ENCODE data around the gene MROH8.

MROH8 gene

DNA sequence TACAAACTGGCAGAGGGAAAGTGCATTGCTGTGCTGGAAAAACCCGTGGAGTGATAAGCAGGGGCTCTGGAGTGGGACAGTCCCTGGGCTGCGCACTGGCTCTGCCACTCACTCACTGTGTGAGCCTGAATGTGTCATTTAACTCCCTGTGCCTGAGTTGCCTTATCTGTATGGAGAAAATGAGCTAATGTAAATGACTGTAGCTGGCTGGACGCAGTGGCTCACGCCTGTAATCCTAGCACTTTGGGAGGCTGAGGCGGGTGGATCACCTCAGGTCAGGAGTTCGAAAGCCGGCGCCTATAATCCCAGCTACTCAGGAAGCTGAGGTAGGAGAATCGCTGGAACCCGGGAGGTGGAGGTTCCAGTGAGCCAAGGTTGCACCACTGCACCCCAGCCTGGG, 18.7 kb downstream of the MROH8 start (continued):
- TF ChIP-seq SNAI2 (CRISPR knock-in tag; IDR thresholded peaks at IDR 0.05) = no peak
- no peak for TF ChIP-seq GLIS3 (CRISPR knock-in tag; IDR thresholded peaks at IDR 0.05)
- TF ChIP-seq PPARA (CRISPR knock-in tag; IDR thresholded peaks at IDR 0.05; ENCODE audit: borderline replicate concordance) = no peak
- no peak for TF ChIP-seq OSR1 (CRISPR knock-in tag; IDR thresholded peaks at IDR 0.05)
- no peak for TF ChIP-seq ISL1 (CRISPR knock-in tag; IDR thresholded peaks at IDR 0.05)
- TF ChIP-seq ZNF8 (CRISPR knock-in tag; IDR thresholded peaks at IDR 0.05) = no peak
- TF ChIP-seq ZFP3 (CRISPR knock-in tag; IDR thresholded peaks at IDR 0.05) = no peak

DNA sequence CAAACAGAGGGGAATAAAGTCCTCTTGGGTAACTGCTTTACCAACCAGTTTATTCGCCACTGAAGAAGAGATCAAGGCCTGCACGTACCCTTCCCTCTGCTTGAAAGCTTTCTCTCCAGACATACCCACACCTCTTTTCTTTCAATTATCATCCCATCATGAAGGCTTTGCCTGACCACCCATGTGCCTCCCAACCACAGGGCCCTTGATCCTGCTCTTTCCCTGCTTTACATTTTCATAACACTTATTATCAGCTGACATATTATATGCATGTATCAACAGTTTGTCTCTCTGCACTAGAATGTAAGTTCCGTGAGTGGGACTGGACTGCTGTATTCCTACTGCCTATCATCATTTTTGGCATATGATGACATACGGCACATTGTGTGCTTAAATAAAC, 21.1 kb downstream of the MROH8 start:
- TF ChIP-seq ESRRG (CRISPR knock-in tag; IDR thresholded peaks at IDR 0.05) (no peak), ZNF8 (CRISPR knock-in tag; IDR thresholded peaks at IDR 0.05) (no peak), ZNF565 (CRISPR knock-in tag; conservative IDR thresholded peaks at IDR 0.05; ENCODE audit: low read depth) (no peak), ZFP30 (CRISPR knock-in tag; IDR thresholded peaks at IDR 0.05) (no peak), ZFP3 (CRISPR knock-in tag; IDR thresholded peaks at IDR 0.05) (no peak), OSR1 (CRISPR knock-in tag; IDR thresholded peaks at IDR 0.05) (no peak), BACH2 (CRISPR knock-in tag; IDR thresholded peaks at IDR 0.05; ENCODE audit: borderline replicate concordance) (no peak), TOX (CRISPR knock-in tag; IDR thresholded peaks at IDR 0.05; ENCODE audit: borderline replicate concordance) (no peak), RARB (CRISPR knock-in tag; IDR thresholded peaks at IDR 0.05) (no peak)
- TF ChIP-seq, protein P1, sequence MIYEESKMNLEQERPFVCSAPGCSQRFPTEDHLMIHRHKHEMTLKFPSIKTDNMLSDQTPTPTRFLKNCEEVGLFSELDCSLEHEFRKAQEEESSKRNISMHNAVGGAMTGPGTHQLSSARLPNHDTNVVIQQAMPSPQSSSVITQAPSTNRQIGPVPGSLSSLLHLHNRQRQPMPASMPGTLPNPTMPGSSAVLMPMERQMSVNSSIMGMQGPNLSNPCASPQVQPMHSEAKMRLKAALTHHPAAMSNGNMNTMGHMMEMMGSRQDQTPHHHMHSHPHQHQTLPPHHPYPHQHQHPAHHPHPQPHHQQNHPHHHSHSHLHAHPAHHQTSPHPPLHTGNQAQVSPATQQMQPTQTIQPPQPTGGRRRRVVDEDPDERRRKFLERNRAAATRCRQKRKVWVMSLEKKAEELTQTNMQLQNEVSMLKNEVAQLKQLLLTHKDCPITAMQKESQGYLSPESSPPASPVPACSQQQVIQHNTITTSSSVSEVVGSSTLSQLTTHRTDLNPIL (CRISPR knock-in tag; IDR thresholded peaks at IDR 0.05; ENCODE audit: low read depth) = no peak
- ATAC-seq = no peak

DNA sequence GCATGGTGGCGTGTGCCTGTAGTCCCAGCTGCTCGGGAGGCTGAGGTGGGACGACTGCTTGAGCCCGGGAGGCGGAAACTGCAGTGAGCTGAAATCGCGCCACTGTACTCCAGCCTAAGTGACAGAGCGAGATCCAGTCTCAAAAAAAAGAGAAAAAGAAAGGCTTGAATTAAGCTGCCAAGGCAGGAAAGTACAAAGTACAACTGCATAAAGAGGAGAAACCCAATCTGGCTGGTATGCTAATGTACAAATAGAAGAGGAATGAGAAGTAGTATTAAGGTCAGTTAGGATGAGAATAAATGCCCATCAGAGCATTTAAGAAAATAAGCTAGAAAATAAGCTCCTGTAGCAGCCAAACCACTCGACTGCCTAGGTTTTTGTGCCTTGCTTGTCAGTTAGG, 23.4 kb downstream of the MROH8 start:
- ATAC-seq = no peak
- TF ChIP-seq, protein P2, sequence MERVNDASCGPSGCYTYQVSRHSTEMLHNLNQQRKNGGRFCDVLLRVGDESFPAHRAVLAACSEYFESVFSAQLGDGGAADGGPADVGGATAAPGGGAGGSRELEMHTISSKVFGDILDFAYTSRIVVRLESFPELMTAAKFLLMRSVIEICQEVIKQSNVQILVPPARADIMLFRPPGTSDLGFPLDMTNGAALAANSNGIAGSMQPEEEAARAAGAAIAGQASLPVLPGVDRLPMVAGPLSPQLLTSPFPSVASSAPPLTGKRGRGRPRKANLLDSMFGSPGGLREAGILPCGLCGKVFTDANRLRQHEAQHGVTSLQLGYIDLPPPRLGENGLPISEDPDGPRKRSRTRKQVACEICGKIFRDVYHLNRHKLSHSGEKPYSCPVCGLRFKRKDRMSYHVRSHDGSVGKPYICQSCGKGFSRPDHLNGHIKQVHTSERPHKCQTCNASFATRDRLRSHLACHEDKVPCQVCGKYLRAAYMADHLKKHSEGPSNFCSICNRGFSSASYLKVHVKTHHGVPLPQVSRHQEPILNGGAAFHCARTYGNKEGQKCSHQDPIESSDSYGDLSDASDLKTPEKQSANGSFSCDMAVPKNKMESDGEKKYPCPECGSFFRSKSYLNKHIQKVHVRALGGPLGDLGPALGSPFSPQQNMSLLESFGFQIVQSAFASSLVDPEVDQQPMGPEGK (CRISPR knock-in tag; IDR thresholded peaks at IDR 0.05; ENCODE audit: borderline replicate concordance) = no peak
- TF ChIP-seq ISL1 (CRISPR knock-in tag; IDR thresholded peaks at IDR 0.05) (no peak), CSDC2 (CRISPR knock-in tag; IDR thresholded peaks at IDR 0.05) (no peak), ARNTL (CRISPR knock-in tag; IDR thresholded peaks at IDR 0.05; ENCODE audit: borderline replicate concordance, low read depth) (no peak), OSR1 (CRISPR knock-in tag; IDR thresholded peaks at IDR 0.05) (no peak), ZFP3 (CRISPR knock-in tag; IDR thresholded peaks at IDR 0.05) (no peak)

DNA sequence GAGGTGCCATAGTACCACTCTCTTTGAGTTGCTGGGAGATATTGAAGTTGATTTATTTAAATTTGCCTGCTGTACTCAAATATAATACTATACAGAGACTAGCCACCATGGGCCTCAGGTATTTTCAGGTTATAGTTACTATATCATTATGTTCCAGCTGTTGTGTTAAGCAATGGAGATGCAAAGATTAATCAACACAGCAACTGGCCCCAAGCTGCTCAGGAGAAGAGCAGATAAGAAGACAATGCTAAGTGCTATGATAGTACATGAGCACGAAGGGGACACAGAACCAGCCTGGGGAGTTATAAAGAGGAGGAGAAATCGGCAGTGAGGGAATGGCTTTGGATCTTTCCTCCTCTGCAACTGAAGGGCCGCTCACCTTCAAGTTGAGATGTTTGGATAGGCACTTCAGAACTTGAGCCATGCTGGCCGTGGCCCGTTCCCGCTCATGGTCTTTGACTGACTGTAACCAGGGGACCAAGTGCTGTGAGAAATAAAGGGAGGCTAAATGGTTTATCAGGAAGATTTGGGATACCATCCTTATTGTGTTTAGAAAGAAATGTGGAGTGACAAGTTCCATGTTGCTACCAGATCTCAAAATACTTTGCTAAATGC, 24.6 kb downstream of the MROH8 start:
- no peak for ATAC-seq
- TF ChIP-seq PPARA (CRISPR knock-in tag; IDR thresholded peaks at IDR 0.05; ENCODE audit: borderline replicate concordance) (no peak), RARB (CRISPR knock-in tag; IDR thresholded peaks at IDR 0.05) (no peak), TOX (CRISPR knock-in tag; IDR thresholded peaks at IDR 0.05; ENCODE audit: borderline replicate concordance) (no peak), SNAI2 (CRISPR knock-in tag; IDR thresholded peaks at IDR 0.05) (no peak), GLIS3 (CRISPR knock-in tag; IDR thresholded peaks at IDR 0.05) (no peak), ZNF8 (CRISPR knock-in tag; IDR thresholded peaks at IDR 0.05) (no peak), ZC3H10 (CRISPR knock-in tag; IDR thresholded peaks at IDR 0.05) (no peak)
- TF ChIP-seq, protein P1 (CRISPR knock-in tag; IDR thresholded peaks at IDR 0.05; ENCODE audit: low read depth) = no peak
- TF ChIP-seq, protein P3, sequence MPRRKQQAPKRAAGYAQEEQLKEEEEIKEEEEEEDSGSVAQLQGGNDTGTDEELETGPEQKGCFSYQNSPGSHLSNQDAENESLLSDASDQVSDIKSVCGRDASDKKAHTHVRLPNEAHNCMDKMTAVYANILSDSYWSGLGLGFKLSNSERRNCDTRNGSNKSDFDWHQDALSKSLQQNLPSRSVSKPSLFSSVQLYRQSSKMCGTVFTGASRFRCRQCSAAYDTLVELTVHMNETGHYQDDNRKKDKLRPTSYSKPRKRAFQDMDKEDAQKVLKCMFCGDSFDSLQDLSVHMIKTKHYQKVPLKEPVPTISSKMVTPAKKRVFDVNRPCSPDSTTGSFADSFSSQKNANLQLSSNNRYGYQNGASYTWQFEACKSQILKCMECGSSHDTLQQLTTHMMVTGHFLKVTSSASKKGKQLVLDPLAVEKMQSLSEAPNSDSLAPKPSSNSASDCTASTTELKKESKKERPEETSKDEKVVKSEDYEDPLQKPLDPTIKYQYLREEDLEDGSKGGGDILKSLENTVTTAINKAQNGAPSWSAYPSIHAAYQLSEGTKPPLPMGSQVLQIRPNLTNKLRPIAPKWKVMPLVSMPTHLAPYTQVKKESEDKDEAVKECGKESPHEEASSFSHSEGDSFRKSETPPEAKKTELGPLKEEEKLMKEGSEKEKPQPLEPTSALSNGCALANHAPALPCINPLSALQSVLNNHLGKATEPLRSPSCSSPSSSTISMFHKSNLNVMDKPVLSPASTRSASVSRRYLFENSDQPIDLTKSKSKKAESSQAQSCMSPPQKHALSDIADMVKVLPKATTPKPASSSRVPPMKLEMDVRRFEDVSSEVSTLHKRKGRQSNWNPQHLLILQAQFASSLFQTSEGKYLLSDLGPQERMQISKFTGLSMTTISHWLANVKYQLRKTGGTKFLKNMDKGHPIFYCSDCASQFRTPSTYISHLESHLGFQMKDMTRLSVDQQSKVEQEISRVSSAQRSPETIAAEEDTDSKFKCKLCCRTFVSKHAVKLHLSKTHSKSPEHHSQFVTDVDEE (CRISPR knock-in tag; IDR thresholded peaks at IDR 0.05) = no peak

DNA sequence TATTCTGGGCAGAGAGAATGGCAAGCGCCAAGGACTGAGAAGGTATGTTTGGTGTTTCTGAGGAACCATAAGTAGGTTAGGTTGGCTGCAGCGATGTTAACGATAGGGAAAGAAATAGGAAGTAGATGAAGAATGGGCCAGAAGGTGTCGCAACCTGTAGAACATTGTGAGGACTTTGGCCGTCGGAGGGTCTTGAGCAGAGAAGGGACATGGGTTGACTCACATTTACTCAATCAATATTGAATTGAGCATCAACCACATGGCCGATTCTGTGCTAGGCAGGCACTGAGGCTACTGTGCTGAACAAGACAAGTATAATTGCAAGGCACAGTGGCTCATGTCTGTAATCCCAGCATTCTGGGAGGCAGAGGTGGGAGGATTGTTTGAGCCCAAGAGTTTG, 27.1 kb downstream of the MROH8 start:
- no peak for ATAC-seq
- no peak for TF ChIP-seq SNAI2 (CRISPR knock-in tag; IDR thresholded peaks at IDR 0.05)
- TF ChIP-seq, protein P2 (CRISPR knock-in tag; IDR thresholded peaks at IDR 0.05; ENCODE audit: borderline replicate concordance) = no peak
- no peak for TF ChIP-seq ISL1 (CRISPR knock-in tag; IDR thresholded peaks at IDR 0.05)

Data from SK-N-SH treated with all-trans-retinoic acid at 6 μM for 48 hours (cell line).